Endothelial cell (in vitro differentiated cells): ENCODE measurements around the gene HECTD1. TPM values are rescaled to one million over a fixed set of nuclear protein-coding genes. Genes with fewer than 3 reads are reported as not detected.

Experiments
- DNase-seq: peaks from one replicate; pipeline ENCODE4 v3.0.0; 2021; ENCODE audit warnings: low spot score
- H3K27ac Mint-ChIP-seq: one replicate; pipeline ENCODE4 v1.8.0; 2021; ENCODE audit warnings: mixed read lengths, inconsistent platforms; ENCODE audit not compliant: unreplicated experiment
- H3K27me3 Mint-ChIP-seq: one replicate; pipeline ENCODE4 v1.8.0; 2021; ENCODE audit warnings: mild to moderate bottlenecking, moderate library complexity, mixed read lengths, inconsistent platforms; ENCODE audit not compliant: unreplicated experiment
- H3K36me3 Mint-ChIP-seq: one replicate; pipeline ENCODE4 v1.8.0; 2021; ENCODE audit warnings: mild to moderate bottlenecking, low read depth, mixed read lengths, inconsistent platforms; ENCODE audit not compliant: unreplicated experiment
- H3K4me1 Mint-ChIP-seq: one replicate; pipeline ENCODE4 v1.8.0; 2021; ENCODE audit warnings: mild to moderate bottlenecking, mixed read lengths, inconsistent platforms; ENCODE audit not compliant: unreplicated experiment
- H3K4me3 Mint-ChIP-seq: one replicate; pipeline ENCODE4 v1.8.0; 2021; ENCODE audit warnings: mild to moderate bottlenecking, mixed read lengths, inconsistent platforms; ENCODE audit not compliant: unreplicated experiment
- H3K9me3 Mint-ChIP-seq: one replicate; pipeline ENCODE4 v1.8.0; 2021; ENCODE audit warnings: mixed read lengths, inconsistent platforms; ENCODE audit not compliant: unreplicated experiment
- CTCF ChIP-seq: fragments of 200-600 bp; sonication (generic); IDR thresholded peaks from one replicate; pipeline ENCODE4 v1.5.0; 2021; ENCODE audit warnings: antibody characterized with exemption; ENCODE audit not compliant: unreplicated experiment
- total RNA-seq: library from RNA; stranded (reverse); fragmentation: NEBNext Ultra II Directional; extraction: Animal tissue kit (Norgen Biotek cat#: 25700); gene quantifications from one replicate; pipeline ENCODE4 v1.2.1, GENCODE V29; 2021; ENCODE audit not compliant: unreplicated experiment

Gene HECTD1
- total RNA-seq, 1 donor from 2014 or later: 222 TPM

GRCh38 chr14:31137214-31137889 is 70.2 kb downstream of the HECTD1 start:
- no peak for DNase-seq
- no peak for TF ChIP-seq CTCF
- Mint-ChIP-seq H3K4me1 (no peaks in the 10 kb centered on the region), H3K4me3 (no peak overlapping the region), H3K27ac (no peak overlapping the region), H3K36me3 (peaks cover 15% of the 10 kb centered on the region), H3K9me3 (no peaks in the 10 kb centered on the region), H3K27me3 (no peaks in the 10 kb centered on the region)

- DNase-seq: no peak
- H3K27ac Mint-ChIP-seq: no peak overlapping the region
- H3K4me1 Mint-ChIP-seq: no peaks in the 10 kb centered on the region
- no peaks in the 10 kb centered on the region for H3K9me3 Mint-ChIP-seq
- H3K4me3 Mint-ChIP-seq: no peak overlapping the region
- H3K36me3 Mint-ChIP-seq: peaks cover 16% of the 10 kb centered on the region
- TF ChIP-seq CTCF: no peak
- no peaks in the 10 kb centered on the region for H3K27me3 Mint-ChIP-seq
These were observed 74.5 kb downstream of the HECTD1 start for GRCh38 chr14:31133133-31133532.

- no peak for DNase-seq
- H3K27ac Mint-ChIP-seq: peak overlapping the region; percentile 58
- no peaks in the 10 kb centered on the region for H3K4me1 Mint-ChIP-seq
- no peak overlapping the region for H3K4me3 Mint-ChIP-seq
- peaks cover 19% of the 10 kb centered on the region for H3K36me3 Mint-ChIP-seq
- no peaks in the 10 kb centered on the region for H3K27me3 Mint-ChIP-seq
- H3K9me3 Mint-ChIP-seq: no peaks in the 10 kb centered on the region
- no peak for TF ChIP-seq CTCF
These were observed 78.7 kb downstream of the HECTD1 start for GRCh38 chr14:31128601-31129526.

- Mint-ChIP-seq H3K4me1 (no peaks in the 10 kb centered on the region), H3K27ac (peak overlapping the region; percentile 20), H3K36me3 (peaks cover 23% of the 10 kb centered on the region), H3K9me3 (no peaks in the 10 kb centered on the region), H3K4me3 (peak overlapping the region; percentile 77), H3K27me3 (no peaks in the 10 kb centered on the region)
- DNase-seq: no peak
- no peak for TF ChIP-seq CTCF
These were observed 79.9 kb downstream of the HECTD1 start for GRCh38 chr14:31127690-31128089.

GRCh38 chr14:31126680-31127079 is 80.9 kb downstream of the HECTD1 start:
- H3K4me3 Mint-ChIP-seq: no peak overlapping the region
- H3K4me1 Mint-ChIP-seq: no peaks in the 10 kb centered on the region
- TF ChIP-seq CTCF: no peak
- H3K36me3 Mint-ChIP-seq: peaks cover 25% of the 10 kb centered on the region
- no peak overlapping the region for H3K27ac Mint-ChIP-seq
- DNase-seq: no peak
- H3K9me3 Mint-ChIP-seq: no peaks in the 10 kb centered on the region
- H3K27me3 Mint-ChIP-seq: no peaks in the 10 kb centered on the region
